ENCODE data around the gene SPC25. TPM values are rescaled to one million over a fixed set of nuclear protein-coding genes. Genes with fewer than 3 reads are reported as not detected.

The SPC25 gene
- total and polyA plus RNA-seq, 9 of the 15 experiments (the other 6 are each of a cell fraction or from before 2014, with no cell fraction given), result 44.8 to 100 (median 75.0) TPM

GRCh38 chr2:168904358-168904757, 14.1 kb upstream of the SPC25 start:
- no peaks in the 10 kb centered on the region for H3K27me3 ChIP-seq (ENCODE audit: control insufficient read depth in 2 of 2, insufficient read depth in 2 of 2, low read length in 2 of 2)
- POLR2A ChIA-PET, result no interaction called here

GRCh38 chr2:168903888-168904287, 13.7 kb upstream of the SPC25 start:
- Histone ChIP-seq H3K79me2 (ENCODE audit: control insufficient read depth, insufficient read depth, low read length) (no peaks in the 10 kb centered on the region), H3K4me2 (ENCODE audit: insufficient read depth, low read length) (no peak overlapping the region), H3K27ac (ENCODE audit: extremely low read depth, low read depth, low read length) (no peak overlapping the region), H3K4me1 (replicated peaks in 1 of 2; ENCODE audit: control insufficient read depth in 2 of 2, insufficient read depth in 2 of 2, low read length in 2 of 2) (peaks cover 0 to 4% of the 10 kb centered on the region in 2 experiments; a peak in 2 of 5 replicates), H3K9me1 (ENCODE audit: control insufficient read depth, insufficient read depth, low read length) (no peaks in the 10 kb centered on the region), H3K27me3 (ENCODE audit: control insufficient read depth in 2 of 2, insufficient read depth in 2 of 2, low read length in 2 of 2) (no peaks in the 10 kb centered on the region), H3K9me3 (replicated peaks; ENCODE audit: control insufficient read depth, insufficient read depth, low read depth, low read length) (no peaks in the 10 kb centered on the region), H4K20me1 (replicated peaks; ENCODE audit: control insufficient read depth, insufficient read depth, low read length) (no peaks in the 10 kb centered on the region), H3K9ac (ENCODE audit: insufficient read depth in 1 of 2, low read depth in 2 of 2, low read length in 2 of 2) (no peak overlapping the region), H3K4me3 (no peak overlapping the region), H2AFZ (ENCODE audit: low read depth, low read length) (peak overlapping the region; percentile 21; the same call in 1 of the 2 replicates), H3K36me3 (ENCODE audit: control insufficient read depth, insufficient read depth, low read length) (no peaks in the 10 kb centered on the region)
- no peak for DNase-seq (ENCODE audit: extremely low read depth in 1 of 4, low spot score in 3 of 4)
- intact Hi-C loops (cut with micrococcal nuclease) (no loop called here), in situ Hi-C loops (cut with MboI) (loop anchor here (25.0 kb wide), 1 partner anchor 967 kb away; no protein-coding TSS in a partner anchor)
- no TSS peak for BruUV-seq (replicated peaks)
- ChIA-PET POLR2A (no interaction called here), CTCF (ENCODE audit: low intra/inter-chr PET ratio) (no interaction called here)
- no peak for FAIRE-seq
- WGBS (ENCODE audit: insufficient coverage, low coverage, missing lambda C conversion rate), result 22% methylated on average over 2 of the region's 2 CpGs
- ATAC-seq, result no peak
- TF ChIP-seq, protein P1, sequence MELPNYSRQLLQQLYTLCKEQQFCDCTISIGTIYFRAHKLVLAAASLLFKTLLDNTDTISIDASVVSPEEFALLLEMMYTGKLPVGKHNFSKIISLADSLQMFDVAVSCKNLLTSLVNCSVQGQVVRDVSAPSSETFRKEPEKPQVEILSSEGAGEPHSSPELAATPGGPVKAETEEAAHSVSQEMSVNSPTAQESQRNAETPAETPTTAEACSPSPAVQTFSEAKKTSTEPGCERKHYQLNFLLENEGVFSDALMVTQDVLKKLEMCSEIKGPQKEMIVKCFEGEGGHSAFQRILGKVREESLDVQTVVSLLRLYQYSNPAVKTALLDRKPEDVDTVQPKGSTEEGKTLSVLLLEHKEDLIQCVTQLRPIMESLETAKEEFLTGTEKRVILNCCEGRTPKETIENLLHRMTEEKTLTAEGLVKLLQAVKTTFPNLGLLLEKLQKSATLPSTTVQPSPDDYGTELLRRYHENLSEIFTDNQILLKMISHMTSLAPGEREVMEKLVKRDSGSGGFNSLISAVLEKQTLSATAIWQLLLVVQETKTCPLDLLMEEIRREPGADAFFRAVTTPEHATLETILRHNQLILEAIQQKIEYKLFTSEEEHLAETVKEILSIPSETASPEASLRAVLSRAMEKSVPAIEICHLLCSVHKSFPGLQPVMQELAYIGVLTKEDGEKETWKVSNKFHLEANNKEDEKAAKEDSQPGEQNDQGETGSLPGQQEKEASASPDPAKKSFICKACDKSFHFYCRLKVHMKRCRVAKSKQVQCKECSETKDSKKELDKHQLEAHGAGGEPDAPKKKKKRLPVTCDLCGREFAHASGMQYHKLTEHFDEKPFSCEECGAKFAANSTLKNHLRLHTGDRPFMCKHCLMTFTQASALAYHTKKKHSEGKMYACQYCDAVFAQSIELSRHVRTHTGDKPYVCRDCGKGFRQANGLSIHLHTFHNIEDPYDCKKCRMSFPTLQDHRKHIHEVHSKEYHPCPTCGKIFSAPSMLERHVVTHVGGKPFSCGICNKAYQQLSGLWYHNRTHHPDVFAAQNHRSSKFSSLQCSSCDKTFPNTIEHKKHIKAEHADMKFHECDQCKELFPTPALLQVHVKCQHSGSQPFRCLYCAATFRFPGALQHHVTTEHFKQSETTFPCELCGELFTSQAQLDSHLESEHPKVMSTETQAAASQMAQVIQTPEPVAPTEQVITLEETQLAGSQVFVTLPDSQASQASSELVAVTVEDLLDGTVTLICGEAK (IDR thresholded peaks at IDR 0.05), result peak; percentile 74
- TF ChIP-seq, protein P1 (CRISPR knock-in tag; IDR thresholded peaks at IDR 0.05), result no peak

More at GRCh38 chr2:168904358-168904757, 14.1 kb upstream of the SPC25 start:
- Histone ChIP-seq H3K4me1 (replicated peaks in 1 of 2; ENCODE audit: control insufficient read depth in 2 of 2, insufficient read depth in 2 of 2, low read length in 2 of 2) (peaks cover 0 to 4% of the 10 kb centered on the region in 2 experiments; a peak in 2 of 5 replicates), H3K79me2 (ENCODE audit: control insufficient read depth, insufficient read depth, low read length) (no peaks in the 10 kb centered on the region), H3K9ac (ENCODE audit: insufficient read depth in 1 of 2, low read depth in 2 of 2, low read length in 2 of 2) (no peak overlapping the region), H3K9me3 (replicated peaks; ENCODE audit: control insufficient read depth, insufficient read depth, low read depth, low read length) (no peaks in the 10 kb centered on the region), H3K4me3 (no peak overlapping the region), H2AFZ (ENCODE audit: low read depth, low read length) (peak overlapping the region; percentile 21; the same call in 1 of the 2 replicates), H3K27ac (ENCODE audit: extremely low read depth, low read depth, low read length) (no peak overlapping the region), H3K4me2 (ENCODE audit: insufficient read depth, low read length) (no peak overlapping the region), H3K9me1 (ENCODE audit: control insufficient read depth, insufficient read depth, low read length) (no peaks in the 10 kb centered on the region), H4K20me1 (replicated peaks; ENCODE audit: control insufficient read depth, insufficient read depth, low read length) (no peaks in the 10 kb centered on the region), H3K36me3 (ENCODE audit: control insufficient read depth, insufficient read depth, low read length) (no peaks in the 10 kb centered on the region)
- 37% methylated on average over 3 of the region's 3 CpGs for WGBS (ENCODE audit: insufficient coverage, low coverage, missing lambda C conversion rate)
- in situ Hi-C loops (cut with MboI) (loop anchor here (25.0 kb wide), 1 partner anchor 967 kb away; no protein-coding TSS in a partner anchor), intact Hi-C loops (cut with micrococcal nuclease) (no loop called here)
- peak; percentile 55; the same call in 2 of the 3 replicates for ATAC-seq
- FAIRE-seq, result no peak
- DNase-seq (ENCODE audit: extremely low read depth in 1 of 4, low spot score in 3 of 4), result peak in 2 of 4 experiments; percentile 33 to 36
- no TSS peak for BruUV-seq (replicated peaks)
- CTCF ChIA-PET (ENCODE audit: low intra/inter-chr PET ratio), result no interaction called here
- TF ChIP-seq CBFA2T3 (IDR thresholded peaks at IDR 0.05), result peak; percentile 5; the same call in 1 of the 2 replicates
- TF ChIP-seq EWSR1 (IDR thresholded peaks at IDR 0.05; ENCODE audit: borderline replicate concordance, low read depth, partially characterized antibody), result no peak
- peak; percentile 10; the same call in 1 of the 2 replicates for TF ChIP-seq RFX1 (IDR thresholded peaks at IDR 0.05)

Data from K562 (cell line).